Stomach smooth muscle (tissue), 2 donors: ENCODE data around the gene GSG1L.

ENCODE experiments used
- H3K27ac ChIP-seq: one replicate; pipeline ENCODE4 v1.7.0; 2013; ENCODE audit warnings: mild to moderate bottlenecking, low read length, inconsistent platforms
- H3K27me3 ChIP-seq, 2 donors: one replicate each; pipeline ENCODE4 v1.7.0; 2013; ENCODE audit warnings: low read length in 2 of 2; ENCODE audit not compliant: insufficient read depth in 2 of 2, control insufficient read depth in 1 of 2
- H3K36me3 ChIP-seq, 2 donors: one replicate each; pipeline ENCODE4 v1.7.0; 2013; ENCODE audit warnings: low read length in 2 of 2; ENCODE audit not compliant: control insufficient read depth in 2 of 2, insufficient read depth in 2 of 2
- H3K4me1 ChIP-seq: one replicate; pipeline ENCODE4 v1.7.0; 2013; ENCODE audit warnings: low read length; ENCODE audit not compliant: control insufficient read depth, insufficient read depth
- H3K4me3 ChIP-seq, 2 donors: one replicate each; pipeline ENCODE4 v1.7.0; 2013; ENCODE audit warnings: low read length in 2 of 2
- H3K9ac ChIP-seq, 2 donors: one replicate each; pipeline ENCODE4 v1.7.0; 2013; ENCODE audit warnings: low read length in 2 of 2, mild to moderate bottlenecking in 1 of 2
- H3K9me3 ChIP-seq, 2 donors: one replicate each; pipeline ENCODE4 v1.7.0; 2013; ENCODE audit warnings: low read length in 2 of 2; ENCODE audit not compliant: control insufficient read depth in 2 of 2
- donor health status: healthy.
- donor health status: Pancreatic carcinoma.

The GSG1L gene

GRCh38 chr16:27772093-27772825 is 291.3 kb downstream of the GSG1L start:
- no peaks in the 10 kb centered on the region for H3K4me1 ChIP-seq
- H3K36me3 ChIP-seq = peaks cover 22 to 24% of the 10 kb centered on the region in 2 donors
- no peak overlapping the region for H3K9ac ChIP-seq
- no peak overlapping the region for H3K27ac ChIP-seq
- no peaks in the 10 kb centered on the region for H3K27me3 ChIP-seq
- no peak overlapping the region for H3K4me3 ChIP-seq
- no peaks in the 10 kb centered on the region for H3K9me3 ChIP-seq

- no peaks in the 10 kb centered on the region for H3K4me1 ChIP-seq
- no peak overlapping the region for H3K27ac ChIP-seq
- H3K9me3 ChIP-seq = no peaks in the 10 kb centered on the region
- H3K36me3 ChIP-seq = peaks cover 26 to 30% of the 10 kb centered on the region in 2 donors
- no peak overlapping the region for H3K4me3 ChIP-seq
- H3K27me3 ChIP-seq = no peaks in the 10 kb centered on the region
- H3K9ac ChIP-seq = no peak overlapping the region
Measured at GRCh38 chr16:27771201-27771910, 292.2 kb downstream of the GSG1L start.

GRCh38 chr16:27770271-27771196 is 293.0 kb downstream of the GSG1L start:
- Histone ChIP-seq H3K27ac (no peak overlapping the region), H3K27me3 (no peaks in the 10 kb centered on the region), H3K4me1 (no peaks in the 10 kb centered on the region), H3K36me3 (peaks cover 26 to 32% of the 10 kb centered on the region in 2 donors), H3K4me3 (no peak overlapping the region), H3K9me3 (no peaks in the 10 kb centered on the region), H3K9ac (no peak overlapping the region)

- no peak overlapping the region for H3K27ac ChIP-seq
- peaks cover 29 to 32% of the 10 kb centered on the region in 2 donors for H3K36me3 ChIP-seq
Measured at GRCh38 chr16:27769561-27770255, 293.8 kb downstream of the GSG1L start.

GRCh38 chr16:27768651-27769272 is 294.8 kb downstream of the GSG1L start:
- Histone ChIP-seq H3K27me3 (no peaks in the 10 kb centered on the region), H3K36me3 (peaks cover 31 to 38% of the 10 kb centered on the region in 2 donors), H3K9ac (no peak overlapping the region), H3K4me3 (no peak overlapping the region), H3K9me3 (peaks cover 0 to 5% of the 10 kb centered on the region in 2 donors), H3K4me1 (no peaks in the 10 kb centered on the region), H3K27ac (no peak overlapping the region)

More at GRCh38 chr16:27769561-27770255, 293.8 kb downstream of the GSG1L start:
- no peaks in the 10 kb centered on the region for H3K4me1 ChIP-seq
- H3K4me3 ChIP-seq = no peak overlapping the region
- no peak overlapping the region for H3K9ac ChIP-seq
- H3K9me3 ChIP-seq = peaks cover 0 to under 1% of the 10 kb centered on the region in 2 donors
- no peaks in the 10 kb centered on the region for H3K27me3 ChIP-seq

GRCh38 chr16:27767971-27768591 is 295.4 kb downstream of the GSG1L start:
- H3K27ac ChIP-seq = no peak overlapping the region
- H3K27me3 ChIP-seq = no peaks in the 10 kb centered on the region
- no peak overlapping the region for H3K9ac ChIP-seq
- H3K4me1 ChIP-seq = no peaks in the 10 kb centered on the region
- H3K36me3 ChIP-seq = peaks cover 30 to 38% of the 10 kb centered on the region in 2 donors
- no peak overlapping the region for H3K4me3 ChIP-seq
- peaks cover 0 to 5% of the 10 kb centered on the region in 2 donors for H3K9me3 ChIP-seq

- H3K4me1 ChIP-seq = no peaks in the 10 kb centered on the region
- H3K4me3 ChIP-seq = no peak overlapping the region
- H3K27me3 ChIP-seq = no peaks in the 10 kb centered on the region
- no peak overlapping the region for H3K27ac ChIP-seq
- peaks cover 29 to 35% of the 10 kb centered on the region in 2 donors for H3K36me3 ChIP-seq
- H3K9me3 ChIP-seq = peaks cover 0 to 5% of the 10 kb centered on the region in 2 donors
- no peak overlapping the region for H3K9ac ChIP-seq
Measured at GRCh38 chr16:27767081-27767480, 296.4 kb downstream of the GSG1L start.

GRCh38 chr16:27766236-27766925 is 297.1 kb downstream of the GSG1L start:
- no peak overlapping the region for H3K27ac ChIP-seq
- no peak overlapping the region for H3K4me3 ChIP-seq
- peaks cover 31 to 32% of the 10 kb centered on the region in 2 donors for H3K36me3 ChIP-seq
- no peak overlapping the region for H3K9ac ChIP-seq
- H3K9me3 ChIP-seq = peaks cover 0 to 5% of the 10 kb centered on the region in 2 donors
- no peaks in the 10 kb centered on the region for H3K27me3 ChIP-seq
- H3K4me1 ChIP-seq = no peaks in the 10 kb centered on the region
